UCSD-AML1 (cell line): ENCODE results near the gene TSHR.
"Not testable (repeated sequence)": the region's sequence is repeated elsewhere in the genome, so short reads cannot be mapped to it uniquely, and the experiment has no call there.

Experiments
- DNase-seq: peaks from one replicate; lab custom pipeline; 2025; ENCODE audit not compliant: unreplicated experiment; lab: John Stamatoyannopoulos, UW

TSHR gene

DNA sequence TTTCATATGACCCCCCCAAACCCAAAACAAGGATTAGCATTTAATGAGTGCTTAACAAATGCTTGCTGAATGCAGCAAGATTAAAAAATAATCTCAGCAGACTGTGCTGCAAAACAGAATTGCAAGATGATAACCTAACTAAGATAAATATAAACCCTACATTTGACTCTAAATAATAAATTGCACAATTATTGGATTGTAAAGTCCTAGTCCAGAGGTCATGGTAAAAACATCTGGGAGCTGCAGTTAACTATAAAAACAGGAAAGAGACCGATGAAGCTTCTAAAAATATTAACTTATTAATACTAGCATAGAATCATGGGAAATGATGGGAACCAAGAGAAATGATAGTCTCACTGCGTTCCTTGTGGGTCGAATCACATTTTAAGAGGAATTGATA, 37.2 kb downstream of the TSHR start:
- no peak for DNase-seq

DNA sequence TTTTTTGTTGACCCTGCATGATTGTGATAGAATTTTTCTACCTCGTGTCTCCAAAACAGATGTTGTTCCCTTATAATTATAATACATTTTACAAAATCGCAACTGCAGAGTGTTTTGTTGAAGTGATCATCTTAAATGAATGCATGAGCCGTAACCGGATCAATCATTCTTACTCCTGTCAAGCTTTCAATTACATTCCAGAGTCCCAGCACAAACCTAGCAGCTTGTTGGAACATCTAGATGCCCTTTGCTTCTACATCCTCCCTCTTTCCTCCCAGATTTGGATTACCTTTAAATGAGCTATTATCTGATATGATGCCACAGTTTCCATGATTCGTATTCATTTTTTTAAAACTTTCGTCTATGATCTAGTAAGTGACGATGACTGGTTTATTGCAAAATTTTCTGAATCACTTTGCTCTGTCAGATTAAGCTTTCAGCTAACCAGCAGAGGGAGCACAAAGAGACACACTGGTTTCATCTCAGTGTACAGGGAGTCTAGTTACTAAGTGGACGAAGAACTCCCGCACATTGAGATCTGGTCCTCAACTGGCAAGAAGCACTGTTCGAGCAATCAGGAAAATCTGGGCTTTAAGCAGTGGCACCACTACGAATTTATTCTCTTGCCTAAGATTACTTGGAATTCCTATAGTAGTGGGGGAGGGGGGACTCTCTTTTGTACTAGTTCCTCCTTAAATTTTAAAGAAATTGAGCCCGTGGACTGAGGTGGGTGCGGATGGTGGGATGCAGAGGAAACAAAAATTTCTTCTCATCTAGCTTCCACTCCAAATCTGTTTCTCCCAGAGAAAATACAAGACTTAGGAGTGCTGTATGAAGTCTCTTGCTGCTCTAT, 40.9 kb downstream of the TSHR start:
- peak; percentile 13 for DNase-seq

DNA sequence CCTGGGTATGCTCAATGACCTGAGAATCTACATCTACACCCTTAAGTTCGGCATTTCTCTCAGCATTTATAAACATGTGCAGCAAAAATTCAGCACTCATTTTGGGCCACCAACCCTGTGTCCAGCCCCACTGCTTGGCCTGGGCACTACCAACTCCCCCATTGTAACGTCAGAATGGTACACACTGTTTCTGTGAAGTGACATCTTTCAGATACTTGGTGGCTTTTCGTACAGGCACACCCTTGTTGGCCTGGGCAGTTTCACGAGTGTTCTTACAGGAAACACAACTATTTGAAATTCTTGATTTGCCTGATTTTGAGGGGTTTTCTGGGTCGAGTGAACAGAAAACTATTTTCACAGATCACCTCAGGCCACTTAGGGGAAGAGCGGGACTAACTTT, 46.0 kb downstream of the TSHR start:
- no peak for DNase-seq

DNA sequence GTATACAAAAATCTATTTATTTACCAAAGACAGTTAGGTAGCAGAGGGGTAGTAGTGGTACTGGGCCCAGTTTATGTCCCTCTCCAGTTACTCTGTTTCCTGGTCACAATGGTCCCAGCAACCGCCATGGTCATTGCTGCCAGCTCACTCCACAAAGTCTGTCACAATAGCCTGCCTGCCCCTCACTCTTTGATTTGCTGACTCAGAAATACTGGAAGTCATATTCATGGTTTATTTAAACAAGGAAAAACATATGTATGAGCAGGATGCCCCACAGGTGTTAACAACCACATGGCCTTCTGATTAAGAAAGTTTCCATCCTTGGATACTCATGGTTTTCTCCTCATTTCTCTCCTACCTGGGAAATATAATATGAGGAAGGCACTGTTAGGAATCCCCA, 49.2 kb downstream of the TSHR start:
- DNase-seq, result no peak

DNA sequence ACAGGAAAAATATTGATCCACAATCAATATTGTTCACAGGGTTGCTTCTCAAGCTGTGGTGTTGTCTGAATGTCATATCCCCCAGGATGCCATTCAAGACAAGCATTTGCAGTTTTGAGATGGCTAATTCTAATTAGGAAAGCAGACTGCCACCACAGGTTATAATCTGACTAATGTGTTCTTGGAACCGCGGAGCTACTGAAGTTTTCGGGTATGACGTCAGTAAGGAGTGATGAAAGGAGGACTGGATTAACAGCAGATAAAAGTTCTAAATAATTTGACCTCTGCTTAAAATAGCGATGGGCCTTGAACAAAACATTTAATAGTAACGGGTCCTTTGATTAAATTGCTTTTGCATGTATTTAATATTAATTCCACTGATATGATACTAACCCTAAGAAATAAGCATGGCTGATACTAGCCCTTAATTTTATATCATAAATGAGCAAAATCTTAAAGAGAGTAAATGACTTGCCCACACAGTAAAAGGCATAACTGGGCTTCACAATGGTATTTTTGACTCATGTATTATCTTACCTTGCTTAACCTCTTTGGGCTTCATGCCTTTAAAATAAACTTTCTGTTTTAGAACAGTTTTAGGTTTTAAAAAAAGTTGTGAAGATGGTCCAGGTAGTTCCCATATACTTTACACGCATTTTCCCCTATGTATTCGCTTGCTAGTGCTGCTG, 50.3 kb downstream of the TSHR start:
- no peak for DNase-seq

DNA sequence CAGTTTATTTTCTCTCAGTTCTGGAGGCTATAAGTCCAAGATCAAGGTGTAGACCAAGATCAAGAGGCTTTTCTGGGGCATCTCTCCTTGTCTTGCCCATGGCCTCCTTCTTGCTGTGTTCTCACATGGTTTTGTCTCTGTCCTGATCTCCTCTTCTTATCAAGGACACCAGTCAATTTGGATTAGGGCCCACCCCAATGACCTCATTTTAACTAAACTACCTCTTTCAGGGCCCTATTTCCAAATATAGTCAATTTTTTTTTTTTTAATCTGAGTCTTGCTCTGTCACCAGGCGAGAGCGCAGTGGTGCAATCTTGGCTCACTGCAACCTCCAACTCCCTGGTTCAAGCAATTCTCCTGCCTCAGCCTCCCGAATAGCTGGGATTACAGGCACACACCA, 50.8 kb downstream of the TSHR start:
- no peak for DNase-seq

DNA sequence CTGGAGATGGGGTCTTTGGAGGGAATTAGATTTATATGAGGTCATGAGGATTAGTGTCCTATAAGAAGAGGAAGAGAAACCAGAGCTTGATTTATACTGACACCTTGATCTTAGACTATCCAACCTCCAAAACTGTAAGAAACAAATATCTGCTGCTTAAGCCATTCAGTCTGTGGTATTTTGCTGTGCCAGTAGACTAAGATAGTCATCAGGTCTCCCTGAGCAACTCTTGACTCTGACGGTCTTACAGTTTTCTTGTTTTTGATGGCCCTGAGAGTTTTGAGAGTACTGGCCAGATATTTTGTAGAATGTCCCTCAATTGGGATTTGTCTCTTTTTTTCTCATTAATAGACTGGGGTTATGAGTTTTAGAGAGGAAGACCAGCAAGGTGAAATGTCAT, 51.7 kb downstream of the TSHR start:
- no peak for DNase-seq

DNA sequence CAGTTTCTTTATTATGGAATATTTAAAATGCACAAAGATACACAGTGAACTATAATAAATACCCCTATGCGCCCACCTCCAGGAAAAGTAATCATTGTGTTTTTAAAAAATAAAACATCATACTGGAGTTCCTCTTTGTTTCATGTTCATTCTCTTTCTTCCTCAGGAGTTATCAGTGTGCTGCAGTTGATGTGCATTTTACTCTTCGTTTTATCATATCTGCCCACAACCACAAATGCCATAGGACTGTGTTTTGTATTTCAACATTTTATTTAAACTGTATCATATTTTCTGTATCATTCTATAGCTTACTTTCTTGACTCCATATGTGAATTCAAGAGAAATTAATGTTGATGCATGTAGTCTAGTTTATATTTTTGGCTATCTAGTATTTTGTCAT, 53.9 kb downstream of the TSHR start:
- DNase-seq, result no peak

DNA sequence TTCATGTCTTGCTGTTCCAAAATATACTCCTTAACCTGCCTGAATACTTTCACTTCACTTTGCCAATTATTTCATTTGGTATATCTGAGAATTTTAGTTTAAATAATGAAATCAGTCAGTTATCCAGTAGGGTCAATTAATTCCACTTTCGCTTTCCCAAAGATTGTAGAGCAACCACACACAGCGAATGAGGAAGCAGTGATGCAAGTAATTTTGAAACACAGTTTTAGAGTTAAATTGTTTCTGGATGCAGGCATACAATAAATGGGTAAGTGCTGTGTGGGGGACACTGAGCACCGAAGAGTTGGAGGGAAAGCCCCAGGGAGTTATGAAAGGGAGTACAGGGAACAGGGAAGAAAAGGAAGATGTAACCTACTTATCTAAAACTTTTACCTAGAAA, 62.8 kb downstream of the TSHR start:
- DNase-seq, result no peak

DNA sequence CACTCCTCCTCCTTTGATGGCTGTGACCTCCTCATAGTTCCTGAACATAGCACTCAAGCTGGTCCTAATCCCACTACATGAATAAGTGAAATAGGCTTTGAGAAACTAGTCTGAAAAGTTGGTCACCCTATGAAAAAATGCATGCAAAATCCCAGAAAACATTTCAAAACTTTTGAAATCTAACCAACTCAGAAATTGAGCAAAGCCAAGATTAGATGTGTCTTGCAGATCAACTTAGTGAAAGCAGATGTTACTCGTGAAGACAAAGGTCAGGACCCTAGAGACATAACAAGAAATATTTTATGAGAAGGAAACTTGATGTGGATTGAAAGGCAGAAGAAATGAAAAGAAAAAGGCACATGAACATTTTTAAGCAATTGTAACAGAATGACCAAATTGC, 63.3 kb downstream of the TSHR start:
- DNase-seq, result no peak

DNA sequence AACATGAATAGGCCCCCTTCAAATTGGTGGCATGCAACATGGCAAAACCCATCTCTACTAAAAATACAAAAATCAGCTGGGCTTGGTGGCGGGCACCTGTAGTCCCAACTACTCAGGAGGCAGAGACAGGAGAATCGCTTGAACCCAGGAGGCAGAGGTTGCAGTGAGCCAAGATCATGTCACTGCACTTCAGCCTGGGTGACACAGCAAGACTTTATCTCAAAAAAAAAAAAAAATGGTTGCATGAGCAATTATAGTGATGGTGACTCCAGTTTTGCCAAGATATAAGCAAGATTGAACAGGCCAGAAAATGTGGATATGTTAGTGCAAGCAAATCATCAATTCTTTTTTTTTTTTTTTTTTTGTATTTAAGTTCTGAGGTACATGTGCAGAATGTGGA, 63.7 kb downstream of the TSHR start:
- not testable (repeated sequence) for DNase-seq

DNA sequence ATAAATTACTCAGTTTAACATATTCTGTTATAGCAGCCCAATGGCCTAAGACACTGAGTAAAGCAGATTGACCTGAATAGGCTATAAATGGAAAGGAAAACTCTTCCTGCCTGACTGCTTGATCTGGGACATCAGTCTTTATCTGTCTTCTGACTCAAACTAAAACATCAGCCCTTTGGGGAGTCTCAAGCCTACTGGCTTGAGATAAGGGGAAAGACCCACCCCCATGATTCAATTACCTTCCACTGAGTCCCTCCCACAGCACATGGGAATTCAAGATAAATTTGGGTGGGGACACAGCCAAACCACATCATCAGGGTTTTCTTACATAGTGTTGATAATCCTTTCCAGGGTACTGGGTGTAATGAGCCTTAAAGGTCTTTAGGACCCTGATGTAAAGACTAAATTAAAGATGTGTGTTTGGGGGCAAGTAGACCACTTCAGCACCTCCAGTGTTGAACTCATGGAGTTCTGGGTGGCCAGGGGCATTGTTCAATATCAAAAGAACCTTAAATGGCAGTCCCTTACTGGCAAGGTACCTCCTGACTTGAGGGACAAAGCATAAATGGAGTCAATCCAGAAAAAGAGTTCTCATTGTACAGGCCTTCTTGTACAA, 67.8 kb downstream of the TSHR start:
- DNase-seq, result no peak

DNA sequence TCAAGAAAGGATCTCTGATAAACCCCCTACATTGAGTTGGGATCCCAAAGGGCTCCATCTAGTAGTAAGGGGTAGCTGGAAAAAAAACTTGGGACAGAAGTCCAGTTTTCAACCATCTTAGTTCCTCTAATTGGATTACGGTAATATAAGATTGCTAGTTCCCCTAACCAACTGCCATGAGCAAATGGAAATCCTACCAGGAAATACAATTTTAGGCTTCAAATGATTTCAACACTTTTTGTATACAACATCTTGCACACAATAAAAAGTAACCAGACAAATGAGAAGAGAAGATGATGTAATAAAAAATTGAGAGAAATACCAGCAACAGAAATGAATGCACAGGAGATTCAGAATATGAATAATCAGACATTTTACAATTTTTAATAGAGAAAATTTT, 73.0 kb downstream of the TSHR start:
- no peak for DNase-seq

DNA sequence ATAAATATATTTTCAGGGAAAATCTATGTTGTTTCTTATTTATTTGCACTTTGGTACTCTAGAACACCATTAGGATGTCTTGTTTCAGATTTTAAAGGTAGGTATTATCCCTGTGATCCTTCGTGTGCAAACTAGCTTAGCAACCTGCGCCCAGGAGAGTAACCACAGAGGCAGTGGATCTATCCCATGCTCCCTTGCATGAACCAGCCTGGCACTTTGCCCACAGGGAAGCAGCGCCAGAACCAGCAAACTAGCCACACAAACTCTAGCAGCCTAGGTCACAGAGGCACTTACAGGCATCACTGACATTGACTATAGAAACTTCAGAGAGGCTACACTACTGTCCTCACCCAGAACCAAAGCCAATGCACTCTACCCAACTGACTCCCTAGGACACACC, 76.1 kb downstream of the TSHR start:
- no peak for DNase-seq

DNA sequence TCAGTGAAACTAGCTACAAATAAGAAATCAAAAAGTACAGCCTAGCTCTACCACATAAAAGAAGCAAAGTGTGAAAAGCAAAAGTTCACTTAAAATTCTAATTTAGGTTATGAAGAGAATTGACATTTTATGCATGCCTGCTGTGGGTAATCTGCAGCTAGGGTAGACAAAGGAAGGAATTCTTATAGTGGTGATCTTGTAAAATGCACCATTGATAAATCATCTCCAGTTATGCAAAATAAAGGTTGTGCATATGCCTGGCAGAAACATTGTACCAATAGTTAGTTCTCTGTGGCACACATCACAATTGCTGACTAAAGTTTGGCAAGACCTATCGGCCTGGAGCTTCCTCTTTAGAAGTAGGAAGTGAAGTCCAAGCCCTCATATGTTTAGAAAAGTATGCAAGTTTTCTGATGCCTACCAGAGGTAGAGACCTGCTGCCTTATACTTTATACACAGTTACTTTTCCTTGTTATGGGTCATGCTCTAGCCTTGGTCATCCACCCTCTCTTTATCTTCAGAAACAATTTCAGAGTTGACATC, 78.3 kb downstream of the TSHR start:
- no peak for DNase-seq

DNA sequence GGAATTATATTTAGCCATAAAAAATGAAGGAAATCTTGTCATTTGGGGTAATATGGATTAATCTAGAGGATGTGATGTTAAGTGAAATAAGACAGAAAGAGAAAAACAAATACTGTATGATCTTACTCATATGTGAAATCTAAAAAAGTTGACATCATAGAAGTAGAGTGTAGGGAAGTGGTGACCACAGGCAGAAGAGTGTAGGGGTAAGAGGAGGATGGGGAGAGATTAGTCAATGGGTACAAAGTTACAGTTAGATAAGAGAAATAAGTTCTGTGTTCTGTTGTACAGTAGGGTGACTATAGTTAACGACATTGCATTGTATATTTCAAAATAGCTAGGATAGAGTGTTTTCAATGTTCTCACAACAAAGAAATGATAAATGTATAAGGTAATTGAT, 87.0 kb downstream of the TSHR start:
- no peak for DNase-seq

DNA sequence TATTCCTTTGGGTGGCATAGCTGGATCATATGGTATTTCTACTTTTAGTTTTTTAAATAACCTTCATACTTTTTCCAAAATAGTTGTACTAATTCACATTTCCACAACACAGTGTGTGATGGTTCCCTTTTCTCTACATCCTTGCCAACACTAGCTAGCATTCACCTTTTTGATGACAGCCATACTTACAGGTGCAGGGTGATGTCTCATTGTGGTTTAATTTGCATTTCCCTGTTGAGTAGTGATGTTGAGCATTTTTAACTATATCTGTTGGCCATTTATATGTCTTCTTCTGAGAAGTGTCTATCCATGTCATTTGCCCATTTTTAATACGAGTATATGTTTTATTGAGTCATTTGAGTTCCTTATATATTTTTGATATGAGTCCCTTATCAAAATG, 96.1 kb downstream of the TSHR start:
- no peak for DNase-seq

DNA sequence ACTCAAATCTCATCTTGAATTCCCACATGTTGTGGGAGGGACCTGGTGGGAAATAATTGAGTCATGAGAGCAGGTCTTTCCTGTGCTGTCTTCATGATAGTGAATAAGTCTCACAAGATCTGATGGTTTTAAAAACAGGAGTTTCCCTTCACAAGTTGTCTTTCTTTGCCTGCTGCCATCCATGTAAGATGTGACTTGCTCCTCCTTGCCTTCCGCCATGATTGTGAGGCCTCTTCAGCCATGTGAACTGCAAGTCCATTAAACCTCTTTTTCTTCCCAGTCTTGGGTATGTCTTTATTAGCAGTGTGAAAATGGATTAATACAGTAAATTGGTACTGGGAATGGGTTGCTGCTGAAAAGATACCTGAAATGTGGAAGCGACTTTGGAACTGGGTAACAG, 98.6 kb downstream of the TSHR start:
- not testable (repeated sequence) for DNase-seq

DNA sequence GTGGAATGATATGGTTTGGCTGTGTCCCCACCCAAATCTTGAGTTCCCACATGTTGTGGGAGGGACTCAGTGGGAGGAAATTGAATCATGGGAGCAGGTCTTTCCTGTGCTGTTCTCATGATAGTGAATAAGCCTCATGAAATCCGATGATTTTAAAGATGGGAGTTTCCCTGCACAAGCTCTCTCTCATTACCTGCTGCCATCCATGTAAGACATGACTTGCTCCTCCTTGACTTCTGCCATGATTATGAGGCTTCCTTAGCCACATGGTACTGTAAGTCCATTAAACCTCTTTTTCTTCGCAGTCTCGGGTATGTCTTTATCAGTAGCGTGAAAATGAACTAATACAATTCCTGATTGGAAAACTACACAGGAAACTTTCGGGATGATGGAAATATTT, 100.5 kb downstream of the TSHR start:
- DNase-seq, result no peak

DNA sequence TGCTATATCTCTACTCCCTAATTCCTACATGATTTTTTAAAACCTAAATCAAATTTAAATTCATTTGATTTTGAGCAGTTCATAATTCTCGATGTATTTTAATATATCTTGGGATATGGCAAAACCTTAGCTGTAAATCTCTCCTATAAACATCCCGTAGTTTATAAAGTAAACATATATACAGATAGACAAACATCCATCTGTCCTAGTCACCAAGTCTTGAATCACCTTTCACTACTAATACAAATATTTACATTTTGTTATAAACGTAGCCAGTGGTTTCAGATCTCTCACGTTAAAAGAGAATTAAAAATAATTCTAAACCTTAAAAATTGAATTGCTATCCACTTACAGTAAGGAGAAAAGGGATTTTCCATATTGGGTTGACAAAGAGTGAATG, 107.0 kb downstream of the TSHR start:
- no peak for DNase-seq

DNA sequence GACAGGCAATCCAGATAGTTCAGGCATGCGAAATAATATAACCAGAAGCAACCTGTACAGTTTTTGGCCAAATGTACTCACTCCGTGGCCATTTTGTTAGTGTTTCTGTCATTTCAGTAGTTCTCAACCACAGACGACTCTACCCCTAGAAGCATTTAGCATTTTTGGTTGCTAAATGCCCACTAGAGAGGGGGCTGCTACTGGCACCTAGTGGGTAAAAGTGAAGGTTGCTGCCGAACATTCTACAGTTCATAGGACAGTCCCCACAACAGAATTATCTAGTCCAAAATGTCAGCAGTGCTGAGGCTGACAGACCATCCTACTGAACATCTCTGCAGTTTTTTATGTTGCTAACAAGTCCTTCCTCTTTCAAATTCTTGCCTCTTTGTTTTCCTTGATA, 107.4 kb downstream of the TSHR start:
- peak; percentile 19 for DNase-seq

DNA sequence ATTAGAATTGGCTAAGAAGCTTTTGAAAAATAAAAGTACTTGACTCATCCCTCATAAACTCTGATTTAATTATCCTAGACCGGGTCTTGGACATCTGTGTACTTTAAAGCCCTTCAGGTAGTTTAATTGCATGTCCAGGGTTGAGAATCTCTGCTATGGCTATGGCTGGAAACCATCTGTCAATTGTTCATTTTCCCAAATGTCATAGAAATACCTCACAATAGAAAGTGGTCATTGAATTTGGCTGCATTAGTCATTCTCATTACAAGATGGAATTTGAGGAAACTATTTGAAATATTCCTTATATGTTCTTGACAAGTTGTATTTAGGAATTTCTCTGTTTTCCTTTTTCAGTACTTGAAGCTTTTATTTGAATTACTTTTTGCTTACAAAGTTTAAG, 111.3 kb downstream of the TSHR start:
- no peak for DNase-seq
